HEK293 (cell line): Measurements from ENCODE around the gene AGGF1.

ENCODE experiments used
- ATF2 ChIP-seq: fragments of 450-650 bp; formaldehyde crosslinking; IDR thresholded peaks from 2 replicates; pipeline ENCODE4 v1.5.1; 2016; ENCODE audit warnings: missing biosample characterization, missing genetic modification characterization, low read depth
- CTCF ChIP-seq: fragments of 450-650 bp; formaldehyde crosslinking; IDR thresholded peaks from 2 replicates; pipeline ENCODE4 v1.5.1; 2016; ENCODE audit warnings: missing biosample characterization, missing genetic modification characterization
- PBX3 ChIP-seq: sonication (generic); formaldehyde crosslinking; IDR thresholded peaks from 2 replicates; pipeline ENCODE4 v1.8.1; 2022; ENCODE audit warnings: mild to moderate bottlenecking, moderate library complexity, missing genetic modification reagents
- YY1 ChIP-seq: fragments of 450-650 bp; formaldehyde crosslinking; IDR thresholded peaks from 2 replicates; pipeline ENCODE4 v1.5.1; 2018; ENCODE audit warnings: missing biosample characterization, missing genetic modification characterization
- YY2 ChIP-seq: fragments of 450-650 bp; formaldehyde crosslinking; IDR thresholded peaks from 2 replicates; pipeline ENCODE4 v1.5.1; 2016; ENCODE audit warnings: missing biosample characterization, missing genetic modification characterization
- ZBTB44 ChIP-seq: fragments of 450-650 bp; IDR thresholded peaks from 2 replicates; pipeline ENCODE4 v1.5.1; 2018; ENCODE audit warnings: missing biosample characterization, mild to moderate bottlenecking, missing genetic modification characterization
- ZNF610 ChIP-seq: fragments of 450-650 bp; formaldehyde crosslinking; IDR thresholded peaks from 2 replicates; pipeline ENCODE4 v1.5.1; 2016; ENCODE audit warnings: missing biosample characterization, missing genetic modification characterization, borderline replicate concordance

GRCh38 chr5:77077829-77078176, 47.6 kb downstream of the AGGF1 start:
- TF ChIP-seq CTCF (tag by site-specific recombination) (no peak), YY2 (tag by site-specific recombination) (no peak), ZNF610 (tag by site-specific recombination) (no peak), ATF2 (no peak), ZBTB44 (tag by site-specific recombination) (no peak), YY1 (no peak), PBX3 (CRISPR knock-in tag) (no peak)
